Ramos (cell line): ENCODE data around the gene ANXA8L1.
"Not testable (repeated sequence)": the region's sequence is repeated elsewhere in the genome, so short reads cannot be mapped to it uniquely, and the experiment has no call there.

ENCODE experiments used
- in situ Hi-C: fragments of 300-500 bp; cut with MboI; formaldehyde crosslinking; loops from one replicate; pipeline ENCODE4 v1.14.3; 2022; ENCODE audit warnings: low sequenced_read_pairs; ENCODE audit not compliant: unreplicated experiment

ANXA8L1 gene

GRCh38 chr10:46375406-46375805 is at the start of gene ANXA8L1:
Gene ANXA8L1, plus strand, starts transcription at chr10:46375776. Its CDS starts 76 bp downstream, at chr10:46375852.
- in situ Hi-C loops: not testable (repeated sequence)

- in situ Hi-C loops: no loop called here
Observed at GRCh38 chr10:46326066-46326465, 49.5 kb upstream of the ANXA8L1 start.

- in situ Hi-C loops: no loop called here
Observed at GRCh38 chr10:46326971-46327370, 48.6 kb upstream of the ANXA8L1 start.

- in situ Hi-C loops: no loop called here
Observed at GRCh38 chr10:46327685-46328084, 47.9 kb upstream of the ANXA8L1 start.

GRCh38 chr10:46328853-46329689 is 46.5 kb upstream of the ANXA8L1 start:
- in situ Hi-C loops: no loop called here

- in situ Hi-C loops: no loop called here
Observed at GRCh38 chr10:46329690-46330016, 45.9 kb upstream of the ANXA8L1 start.

- in situ Hi-C loops: no loop called here
Observed at GRCh38 chr10:46330894-46331293, 44.7 kb upstream of the ANXA8L1 start.

GRCh38 chr10:46365484-46365883 is 10.1 kb upstream of the ANXA8L1 start:
- in situ Hi-C loops: not testable (repeated sequence)

GRCh38 chr10:46367209-46367608 is 8.4 kb upstream of the ANXA8L1 start:
- in situ Hi-C loops: not testable (repeated sequence)

GRCh38 chr10:46367666-46368240 is 7.8 kb upstream of the ANXA8L1 start:
- in situ Hi-C loops: not testable (repeated sequence)

GRCh38 chr10:46368956-46369355 is 6.6 kb upstream of the ANXA8L1 start:
- in situ Hi-C loops: not testable (repeated sequence)

- in situ Hi-C loops: not testable (repeated sequence)
Observed at GRCh38 chr10:46374410-46374809, 1.2 kb upstream of the ANXA8L1 start.

GRCh38 chr10:46377022-46377421 is 1.4 kb downstream of the ANXA8L1 start:
- in situ Hi-C loops: not testable (repeated sequence)

- in situ Hi-C loops: not testable (repeated sequence)
Observed at GRCh38 chr10:46377651-46378050, 2.1 kb downstream of the ANXA8L1 start.

- in situ Hi-C loops: not testable (repeated sequence)
Observed at GRCh38 chr10:46378108-46378507, 2.5 kb downstream of the ANXA8L1 start.

- in situ Hi-C loops: not testable (repeated sequence)
Observed at GRCh38 chr10:46379233-46379848, 3.8 kb downstream of the ANXA8L1 start.

- in situ Hi-C loops: not testable (repeated sequence)
Observed at GRCh38 chr10:46385858-46386257, 10.3 kb downstream of the ANXA8L1 start.

GRCh38 chr10:46386694-46387093 is 11.1 kb downstream of the ANXA8L1 start:
- in situ Hi-C loops: not testable (repeated sequence)

GRCh38 chr10:46387309-46387902 is 11.8 kb downstream of the ANXA8L1 start:
- in situ Hi-C loops: not testable (repeated sequence)

GRCh38 chr10:46391422-46391821 is 15.8 kb downstream of the ANXA8L1 start:
- in situ Hi-C loops: not testable (repeated sequence)
